HG03103 (cell line): ENCODE results near the gene OR2M5.

ENCODE experiments used
- ATAC-seq: cut with Tn5 transposase; IDR thresholded peaks from one replicate; pipeline ENCODE4 v1.9.1; 2021; ENCODE audit warnings: low read depth; ENCODE audit not compliant: unreplicated experiment

The OR2M5 gene, protein sequence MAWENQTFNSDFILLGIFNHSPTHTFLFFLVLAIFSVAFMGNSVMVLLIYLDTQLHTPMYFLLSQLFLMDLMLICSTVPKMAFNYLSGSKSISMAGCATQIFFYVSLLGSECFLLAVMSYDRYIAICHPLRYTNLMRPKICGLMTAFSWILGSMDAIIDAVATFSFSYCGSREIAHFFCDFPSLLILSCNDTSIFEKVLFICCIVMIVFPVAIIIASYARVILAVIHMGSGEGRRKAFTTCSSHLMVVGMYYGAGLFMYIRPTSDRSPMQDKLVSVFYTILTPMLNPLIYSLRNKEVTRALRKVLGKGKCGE

GRCh38 chr1:248144513-248145198, at the start of gene OR2M5:
Gene OR2M5, plus strand, starts transcription at chr1:248145148. Its CDS starts 0 bp downstream, at chr1:248145148.
- ATAC-seq, result no peak

- no peak for ATAC-seq
Observed at GRCh38 chr1:248098529-248098928, 46.4 kb upstream of the OR2M5 start.

GRCh38 chr1:248102847-248103246, 42.1 kb upstream of the OR2M5 start:
- ATAC-seq, result no peak

- no peak for ATAC-seq
Observed at GRCh38 chr1:248111157-248111556, 33.8 kb upstream of the OR2M5 start.

GRCh38 chr1:248114890-248115289, 30.1 kb upstream of the OR2M5 start:
- ATAC-seq, result no peak

DNA sequence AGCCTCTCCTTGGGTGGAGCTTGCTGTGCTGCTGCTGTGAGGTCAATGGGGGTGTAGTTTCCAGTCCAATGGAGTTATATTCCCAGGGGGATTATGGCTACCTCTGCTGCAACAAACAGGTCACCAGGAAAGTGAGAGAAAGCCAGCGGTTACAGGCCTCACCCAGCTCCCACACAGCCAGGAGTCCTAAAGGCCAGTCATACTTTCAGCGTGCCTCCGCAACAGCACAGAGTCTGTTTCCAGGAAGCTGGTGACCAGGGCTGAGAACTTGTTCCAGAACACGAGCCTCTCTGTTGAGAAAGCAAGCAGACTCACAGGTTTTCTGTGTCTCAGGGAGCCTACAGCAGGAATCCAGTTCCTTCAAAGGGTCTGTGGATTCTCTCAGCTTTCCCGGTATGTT, 17.3 kb upstream of the OR2M5 start:
- no peak for ATAC-seq

DNA sequence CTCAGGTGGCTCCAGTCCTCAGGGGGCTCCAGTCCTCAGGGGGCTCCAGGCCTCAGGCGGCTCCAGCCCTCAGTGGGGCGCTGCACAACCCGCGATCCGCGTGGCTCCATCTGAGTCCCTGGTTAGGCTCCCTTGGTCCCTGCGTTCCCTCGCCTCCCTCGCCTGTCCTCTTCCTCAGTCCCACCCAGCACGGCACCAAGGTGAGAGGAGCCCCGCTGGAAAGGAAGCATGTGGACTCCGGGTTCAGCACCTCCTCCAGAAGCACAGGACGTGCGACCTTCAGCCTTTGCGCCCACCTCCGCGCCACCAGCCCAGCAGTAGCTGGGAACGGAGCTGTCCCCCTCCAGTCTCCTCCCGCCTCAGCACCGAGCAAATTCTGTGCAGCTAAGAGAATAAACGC, 8.1 kb upstream of the OR2M5 start:
- ATAC-seq, result no peak

GRCh38 chr1:248140846-248141245, 4.1 kb upstream of the OR2M5 start:
- ATAC-seq, result no peak

DNA sequence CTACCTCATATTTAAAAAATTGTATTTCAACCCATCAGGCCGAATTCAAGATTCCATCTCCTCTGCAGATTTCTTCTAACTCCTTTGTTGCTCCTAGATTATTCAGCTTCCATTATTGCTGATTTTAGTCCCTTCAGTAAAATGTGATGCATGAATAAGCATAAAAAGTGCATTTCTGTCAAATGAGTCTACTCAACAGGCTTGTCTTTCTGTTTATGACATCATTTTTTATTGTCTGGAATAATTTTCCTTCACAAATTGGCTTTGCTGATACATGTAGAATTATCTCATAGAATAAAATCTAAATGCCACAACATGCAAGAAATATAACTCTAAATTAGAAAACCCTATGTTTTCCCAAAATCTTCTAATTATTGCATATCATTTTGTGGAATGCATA, 1.6 kb upstream of the OR2M5 start:
- no peak for ATAC-seq

GRCh38 chr1:248152056-248152827, 7.3 kb downstream of the OR2M5 start:
- ATAC-seq, result no peak

DNA sequence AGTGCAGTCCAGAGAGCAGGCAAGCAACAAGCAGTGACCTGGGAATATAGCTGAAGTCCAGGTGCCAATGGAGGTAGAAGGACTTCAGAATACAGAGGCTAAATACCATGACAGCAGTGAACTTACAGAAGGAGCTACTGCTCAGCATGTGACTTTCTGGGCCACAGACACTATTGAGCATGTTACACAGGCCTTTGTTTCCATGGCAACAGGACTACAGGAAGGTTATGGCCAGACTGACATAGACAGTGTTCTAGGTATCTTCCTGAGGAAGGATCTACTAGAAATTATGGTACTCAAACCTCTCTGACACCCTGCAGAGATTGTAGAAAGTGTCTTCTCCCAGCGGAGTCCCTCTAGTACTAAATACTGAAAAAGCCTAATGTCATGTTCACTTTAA, 11.0 kb downstream of the OR2M5 start:
- ATAC-seq, result no peak

DNA sequence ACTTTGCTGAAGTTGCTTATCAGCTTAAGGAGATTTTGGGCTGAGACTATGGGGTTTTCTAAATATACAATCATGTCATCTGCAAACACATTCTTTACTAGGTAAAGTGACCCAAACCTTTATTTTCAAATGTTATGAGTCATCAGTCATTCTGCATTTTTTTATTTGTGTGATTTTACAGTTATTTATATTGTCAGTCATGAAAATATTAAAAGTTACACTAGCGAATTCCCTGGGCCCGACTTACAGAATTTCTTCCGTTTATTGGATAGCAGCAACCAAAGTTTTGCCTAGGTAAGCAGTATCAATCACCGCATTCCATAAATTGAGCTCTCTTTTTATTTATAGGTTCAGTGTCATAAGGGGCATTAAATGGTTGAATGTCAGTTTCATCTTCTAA, 13.8 kb downstream of the OR2M5 start:
- ATAC-seq, result no peak

DNA sequence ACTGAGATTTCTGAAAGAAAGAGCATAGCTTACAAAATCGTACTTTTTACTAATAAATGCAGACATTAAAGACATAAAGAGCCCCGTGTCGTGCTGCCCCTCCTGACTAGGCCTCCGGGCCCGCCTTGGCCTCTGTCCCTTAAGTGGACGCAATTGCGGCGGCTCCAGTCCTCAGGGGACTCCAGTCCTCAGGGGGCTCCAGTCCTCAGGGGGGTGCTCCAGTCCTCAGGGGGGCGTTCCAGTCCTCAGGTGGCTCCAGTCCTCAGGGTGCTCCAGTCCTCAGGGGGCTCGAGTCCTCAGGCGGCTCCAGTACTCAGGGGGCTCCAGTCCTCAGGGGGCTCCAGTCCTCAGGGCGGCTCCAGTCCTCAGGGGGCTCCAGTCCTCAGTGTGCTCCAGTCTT, 19.1 kb downstream of the OR2M5 start:
- no peak for ATAC-seq

DNA sequence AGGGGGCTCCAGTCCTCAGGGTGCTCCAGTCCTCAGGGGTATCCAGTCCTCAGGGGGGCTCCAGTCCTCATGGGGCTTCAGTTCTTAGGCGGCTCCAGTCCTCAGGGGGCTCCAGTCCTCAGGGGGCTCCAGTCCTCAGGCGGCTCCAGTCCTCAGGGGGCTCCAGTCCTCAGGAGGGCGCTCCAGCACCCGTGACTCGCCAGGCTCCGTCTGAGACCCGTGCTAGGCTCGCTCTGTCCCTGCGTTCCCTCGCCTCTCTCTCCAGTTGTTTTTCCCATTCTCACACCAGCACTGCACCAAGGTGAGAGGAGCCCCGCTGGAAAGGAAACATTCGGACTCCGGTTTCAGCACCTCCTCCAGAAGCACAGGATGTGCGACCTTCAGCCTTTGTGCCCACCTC, 20.2 kb downstream of the OR2M5 start:
- no peak for ATAC-seq

GRCh38 chr1:248174521-248174920, 29.6 kb downstream of the OR2M5 start, which contains the start of gene OR2M2:
Gene OR2M2, plus strand, starts transcription at chr1:248174821. Its CDS starts 5,165 bp downstream, at chr1:248179986.
- ATAC-seq, result no peak

DNA sequence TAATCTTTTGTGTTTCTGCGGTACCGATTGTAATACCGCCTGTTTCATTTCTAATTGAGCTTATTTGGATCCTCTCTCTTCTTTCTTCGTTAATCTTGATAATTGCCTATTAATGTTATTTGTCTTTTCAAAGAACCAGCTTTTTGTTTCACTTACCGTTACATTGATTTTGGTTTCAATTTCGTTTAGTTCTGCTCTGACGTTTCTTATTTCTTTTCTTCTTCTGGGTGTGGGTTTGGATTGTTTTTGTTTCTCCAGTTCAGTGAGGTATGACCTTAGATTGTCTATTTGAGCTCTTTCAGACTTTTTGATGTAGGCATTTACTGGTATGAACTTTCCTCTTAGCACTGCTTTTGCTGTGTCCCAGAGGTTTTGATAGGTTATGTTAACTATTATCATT, 39.0 kb downstream of the OR2M5 start:
- no peak for ATAC-seq

DNA sequence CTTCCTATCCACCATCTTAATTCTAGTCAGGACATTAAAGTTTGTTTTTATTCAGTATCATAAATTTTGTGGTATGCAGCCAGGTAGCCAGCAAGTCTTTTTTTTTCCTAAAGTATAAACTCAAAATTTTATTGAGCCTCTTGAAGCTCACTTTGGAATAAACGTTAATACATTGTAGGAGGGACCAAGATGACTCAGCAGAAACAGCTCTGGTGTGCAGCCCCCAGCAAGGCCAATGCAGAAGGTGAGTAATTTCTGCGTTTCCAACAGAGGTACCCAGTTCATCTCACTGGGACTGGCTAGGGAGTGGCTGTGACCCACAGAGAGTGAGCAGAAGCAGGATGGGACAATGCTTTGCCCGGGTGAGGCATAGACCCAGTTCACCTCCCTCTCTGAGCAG, 42.4 kb downstream of the OR2M5 start:
- no peak for ATAC-seq

GRCh38 chr1:248189026-248189425, 44.1 kb downstream of the OR2M5 start:
- ATAC-seq, result no peak

DNA sequence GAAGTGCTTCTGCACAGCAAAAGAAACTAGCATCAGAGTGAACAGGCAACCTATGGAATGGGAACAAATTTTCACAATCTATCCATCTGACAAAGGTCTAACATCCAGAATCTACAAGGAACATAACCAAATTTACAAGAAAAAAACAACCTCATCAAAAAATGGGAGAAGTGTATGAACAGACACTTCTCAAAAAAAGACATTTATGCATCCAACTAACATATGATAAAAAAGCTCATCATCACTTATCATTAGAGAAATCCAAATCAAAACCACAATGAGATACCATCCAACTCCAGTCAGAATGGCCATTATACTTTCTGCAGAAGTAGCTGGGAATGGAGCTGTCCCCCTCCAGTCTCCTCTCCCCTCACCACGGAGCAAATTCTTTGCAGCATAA, 49.2 kb downstream of the OR2M5 start:
- no peak for ATAC-seq
